ENCODE data around the gene COL12A1. TPM values are rescaled to one million over a fixed set of nuclear protein-coding genes. Genes with fewer than 3 reads are reported as not detected.

The COL12A1 gene
- total RNA-seq, 4 donors from 2014 or later: 14.2 to 45.1 (median 32.3) TPM

DNA sequence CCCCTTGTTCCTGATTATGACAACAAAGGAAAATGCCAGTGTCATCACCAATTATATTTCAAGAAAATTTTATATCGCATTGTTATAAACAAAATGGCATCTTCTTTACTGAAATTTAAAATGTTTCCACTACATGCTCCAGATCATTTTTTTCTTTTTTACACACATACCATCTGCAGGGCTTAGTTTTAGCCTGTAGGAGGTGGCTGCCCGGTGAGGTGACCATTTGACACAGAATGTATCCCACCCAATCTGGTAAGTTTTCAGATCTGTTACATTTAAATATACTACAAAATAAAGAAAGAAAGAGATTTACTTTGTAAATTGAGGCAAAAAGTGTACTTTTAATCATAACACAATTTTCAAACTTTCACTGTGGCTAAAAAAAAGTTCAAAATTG is 81.8 kb downstream of the COL12A1 start:
- intact Hi-C loops (cut with DNase I; ENCODE audit: low total_unique reads): no loop called here
- no peak for DNase-seq
- Histone ChIP-seq H3K36me3 (no peaks in the 10 kb centered on the region), H3K27ac (no peak overlapping the region), H3K27me3 (no peaks in the 10 kb centered on the region), H3K4me1 (no peaks in the 10 kb centered on the region), H3K4me3 (no peak overlapping the region), H3K9me3 (no peaks in the 10 kb centered on the region)
- in situ Hi-C loops (cut with MboI; ENCODE audit: low pct_ligation_motif_present in 1 of 4, low pct_unique_long_range_greater_than_20kb in 1 of 4, low sequenced_read_pairs in 3 of 4): no loop called here
- TF ChIP-seq EP300 (IDR thresholded peaks at IDR 0.05; ENCODE audit: low read depth) (no peak), POLR2AphosphoS5 (IDR thresholded peaks at IDR 0.05) (no peak), POLR2A (IDR thresholded peaks at IDR 0.05) (no peak)
- TF ChIP-seq, protein P1, sequence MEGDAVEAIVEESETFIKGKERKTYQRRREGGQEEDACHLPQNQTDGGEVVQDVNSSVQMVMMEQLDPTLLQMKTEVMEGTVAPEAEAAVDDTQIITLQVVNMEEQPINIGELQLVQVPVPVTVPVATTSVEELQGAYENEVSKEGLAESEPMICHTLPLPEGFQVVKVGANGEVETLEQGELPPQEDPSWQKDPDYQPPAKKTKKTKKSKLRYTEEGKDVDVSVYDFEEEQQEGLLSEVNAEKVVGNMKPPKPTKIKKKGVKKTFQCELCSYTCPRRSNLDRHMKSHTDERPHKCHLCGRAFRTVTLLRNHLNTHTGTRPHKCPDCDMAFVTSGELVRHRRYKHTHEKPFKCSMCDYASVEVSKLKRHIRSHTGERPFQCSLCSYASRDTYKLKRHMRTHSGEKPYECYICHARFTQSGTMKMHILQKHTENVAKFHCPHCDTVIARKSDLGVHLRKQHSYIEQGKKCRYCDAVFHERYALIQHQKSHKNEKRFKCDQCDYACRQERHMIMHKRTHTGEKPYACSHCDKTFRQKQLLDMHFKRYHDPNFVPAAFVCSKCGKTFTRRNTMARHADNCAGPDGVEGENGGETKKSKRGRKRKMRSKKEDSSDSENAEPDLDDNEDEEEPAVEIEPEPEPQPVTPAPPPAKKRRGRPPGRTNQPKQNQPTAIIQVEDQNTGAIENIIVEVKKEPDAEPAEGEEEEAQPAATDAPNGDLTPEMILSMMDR (IDR thresholded peaks at IDR 0.05): no peak
- WGBS, 2 donors (ENCODE audit: low coverage in 1 of 2): 80 to 90% methylated on average over 2 of the region's 2 CpGs

DNA sequence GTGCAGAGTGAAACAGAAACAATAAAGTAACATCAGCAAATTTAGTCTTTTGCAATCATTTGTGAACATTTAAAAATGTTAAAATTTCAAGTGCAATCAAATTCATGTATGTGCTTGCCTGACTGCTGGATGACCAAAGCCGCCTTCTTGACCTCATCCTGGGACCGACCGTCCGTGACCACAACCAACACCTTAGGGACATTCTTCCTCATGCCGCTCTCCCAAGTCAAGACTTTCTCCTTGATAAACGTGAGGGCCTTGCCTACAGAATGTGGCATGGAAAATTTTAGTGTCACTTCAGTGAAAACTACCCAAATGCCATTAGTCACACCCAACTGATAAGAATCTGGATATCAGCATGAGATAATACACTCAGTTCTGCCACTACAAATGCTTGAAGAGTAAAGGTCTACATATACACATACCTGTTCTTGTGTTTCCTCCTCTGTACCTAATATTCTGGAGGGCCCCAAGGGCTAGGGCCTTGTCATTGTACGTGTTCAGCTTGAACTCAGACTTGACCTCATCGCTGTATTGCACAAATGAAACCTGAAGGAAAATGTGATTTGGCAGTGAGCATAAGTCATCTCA is 86.8 kb downstream of the COL12A1 start:
- no peak for DNase-seq
- Histone ChIP-seq H3K27ac (no peak overlapping the region), H3K36me3 (no peaks in the 10 kb centered on the region), H3K9me3 (no peaks in the 10 kb centered on the region), H3K4me3 (no peak overlapping the region), H3K27me3 (no peaks in the 10 kb centered on the region), H3K4me1 (peaks cover 0 to 8% (median 0%) of the 10 kb centered on the region in 4 donors)
- no peak for TF ChIP-seq EP300 (IDR thresholded peaks at IDR 0.05; ENCODE audit: low read depth)
- TF ChIP-seq, protein P1 (IDR thresholded peaks at IDR 0.05): no peak
- no peak for TF ChIP-seq POLR2AphosphoS5 (IDR thresholded peaks at IDR 0.05)
- no peak for TF ChIP-seq POLR2A (IDR thresholded peaks at IDR 0.05)
- 86 to 89% methylated on average over 8 of the region's 8 CpGs for WGBS, 2 donors (ENCODE audit: low coverage in 1 of 2)
- intact Hi-C loops (cut with DNase I; ENCODE audit: low total_unique reads): no loop called here
- in situ Hi-C loops (cut with MboI; ENCODE audit: low pct_ligation_motif_present in 1 of 4, low pct_unique_long_range_greater_than_20kb in 1 of 4, low sequenced_read_pairs in 3 of 4): no loop called here

DNA sequence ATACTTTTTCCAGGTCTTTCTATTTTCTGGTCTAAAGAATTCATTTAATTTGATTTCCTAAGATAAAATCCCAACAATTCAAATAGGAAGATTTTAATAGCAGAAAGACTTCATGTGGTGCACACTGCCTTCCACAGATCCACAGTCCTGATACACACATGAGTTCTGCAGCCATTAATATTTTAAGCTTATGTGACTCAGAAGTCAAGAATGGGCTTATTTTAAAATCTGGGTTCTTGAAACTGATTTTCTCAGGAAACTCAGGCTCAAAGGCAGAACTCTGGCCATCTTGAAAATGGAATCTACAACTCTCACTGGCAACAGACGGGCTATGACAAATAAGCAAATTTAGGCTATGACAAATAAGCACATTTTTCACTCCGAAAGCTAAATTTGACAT is 88.2 kb downstream of the COL12A1 start:
- no peak for TF ChIP-seq POLR2A (IDR thresholded peaks at IDR 0.05)
- no peak for TF ChIP-seq EP300 (IDR thresholded peaks at IDR 0.05; ENCODE audit: low read depth)
- TF ChIP-seq POLR2AphosphoS5 (IDR thresholded peaks at IDR 0.05): no peak
- TF ChIP-seq, protein P1 (IDR thresholded peaks at IDR 0.05): no peak
- Histone ChIP-seq H3K27me3 (no peaks in the 10 kb centered on the region), H3K4me1 (peaks cover 0 to 9% (median 0%) of the 10 kb centered on the region in 4 donors), H3K9me3 (no peaks in the 10 kb centered on the region), H3K4me3 (no peak overlapping the region), H3K27ac (no peak overlapping the region), H3K36me3 (no peaks in the 10 kb centered on the region)
- in situ Hi-C loops (cut with MboI; ENCODE audit: low pct_ligation_motif_present in 1 of 4, low pct_unique_long_range_greater_than_20kb in 1 of 4, low sequenced_read_pairs in 3 of 4) (no loop called here), intact Hi-C loops (cut with DNase I; ENCODE audit: low total_unique reads) (no loop called here)
- WGBS, 2 donors (ENCODE audit: low coverage in 1 of 2): 82 to 87% methylated on average over 2 of the region's 2 CpGs
- DNase-seq: no peak

DNA sequence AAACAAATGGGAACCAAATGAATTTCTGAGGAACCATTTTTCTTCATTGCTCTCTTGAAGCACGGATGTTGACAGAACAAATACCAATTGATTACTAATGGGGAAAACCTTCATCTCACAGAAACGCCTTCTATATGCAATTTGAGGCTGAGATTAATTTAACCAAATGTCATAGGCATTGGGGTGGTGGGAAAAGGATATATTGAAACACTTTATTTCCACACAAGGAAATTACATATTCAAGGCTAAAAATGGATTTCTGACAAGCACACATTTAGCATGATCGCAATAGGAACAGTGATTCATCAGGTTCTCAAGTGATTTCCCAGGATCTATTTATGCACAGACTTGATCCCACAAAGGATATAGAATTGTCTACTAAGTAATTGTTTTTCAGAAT is 88.9 kb downstream of the COL12A1 start:
- H3K36me3 ChIP-seq: no peaks in the 10 kb centered on the region
- 66 to 74% methylated on average over 2 to 3 of the region's 3 CpGs for WGBS, 2 donors (ENCODE audit: low coverage in 1 of 2)
- H3K4me3 ChIP-seq: no peak overlapping the region
- no peak for DNase-seq
- intact Hi-C loops (cut with DNase I; ENCODE audit: low total_unique reads) (no loop called here), in situ Hi-C loops (cut with MboI; ENCODE audit: low pct_ligation_motif_present in 1 of 4, low pct_unique_long_range_greater_than_20kb in 1 of 4, low sequenced_read_pairs in 3 of 4) (no loop called here)
- H3K27me3 ChIP-seq: no peaks in the 10 kb centered on the region
- no peaks in the 10 kb centered on the region for H3K9me3 ChIP-seq
- H3K27ac ChIP-seq: no peak overlapping the region
- TF ChIP-seq, protein P1 (IDR thresholded peaks at IDR 0.05): no peak
- TF ChIP-seq POLR2A (IDR thresholded peaks at IDR 0.05): no peak
- TF ChIP-seq EP300 (IDR thresholded peaks at IDR 0.05; ENCODE audit: low read depth): no peak
- no peak for TF ChIP-seq POLR2AphosphoS5 (IDR thresholded peaks at IDR 0.05)
- peaks cover 0 to 9% (median 0%) of the 10 kb centered on the region in 4 donors for H3K4me1 ChIP-seq

All from transverse colon (tissue), 4 donors.